ENCODE results near the gene LHPP. TPM values are rescaled to one million over a fixed set of nuclear protein-coding genes. Genes with fewer than 3 reads are reported as not detected.

LHPP gene
- total RNA-seq, 1 donor from 2014 or later: 23.2 TPM

- no peak for ATAC-seq
These were observed 97.9 kb downstream of the LHPP start for GRCh38 chr10:124559372-124560132.

- peak; percentile 5 for ATAC-seq
These were observed 98.9 kb downstream of the LHPP start for GRCh38 chr10:124560377-124561105.

GRCh38 chr10:124561206-124561605 is 99.6 kb downstream of the LHPP start:
- no peak for ATAC-seq

GRCh38 chr10:124562425-124563060 is 100.9 kb downstream of the LHPP start:
- peak; percentile 71 for ATAC-seq

- ATAC-seq: no peak
These were observed 101.9 kb downstream of the LHPP start for GRCh38 chr10:124563320-124564040.

GRCh38 chr10:124564881-124565280 is 103.3 kb downstream of the LHPP start:
- no peak for ATAC-seq

GRCh38 chr10:124565565-124566221 is 104.1 kb downstream of the LHPP start:
- ATAC-seq: no peak

- ATAC-seq: no peak
These were observed 104.7 kb downstream of the LHPP start for GRCh38 chr10:124566222-124566888.

GRCh38 chr10:124566981-124567835 is 105.6 kb downstream of the LHPP start:
- no peak for ATAC-seq

GRCh38 chr10:124568339-124568738 is 106.7 kb downstream of the LHPP start:
- no peak for ATAC-seq

GRCh38 chr10:124568848-124569622 is 107.4 kb downstream of the LHPP start:
- no peak for ATAC-seq

GRCh38 chr10:124569623-124570470 is 108.2 kb downstream of the LHPP start:
- no peak for ATAC-seq

GRCh38 chr10:124570646-124571045 is 109.0 kb downstream of the LHPP start:
- ATAC-seq: no peak

- ATAC-seq: no peak
These were observed 111.1 kb downstream of the LHPP start for GRCh38 chr10:124572751-124573150.

GRCh38 chr10:124573726-124574455 is 112.3 kb downstream of the LHPP start:
- no peak for ATAC-seq

- ATAC-seq: no peak
These were observed 112.9 kb downstream of the LHPP start for GRCh38 chr10:124574456-124575070.
